Ishikawa (cell line): ENCODE data around the gene DLGAP4.

Experiments
- EP300 ChIP-seq: IDR thresholded peaks from 2 replicates; pipeline ENCODE4 v1.6.1; 2012; ENCODE audit warnings: borderline replicate concordance
- USF1 ChIP-seq: IDR thresholded peaks from 2 replicates; pipeline ENCODE4 v1.6.1; 2012

- TF ChIP-seq EP300 (no peak), USF1 (no peak)
Measured at GRCh38 chr20:36320898-36321695, 15.0 kb downstream of the DLGAP4 start.
